ENCODE results near the gene MAGED2. TPM values are rescaled to one million over a fixed set of nuclear protein-coding genes. Genes with fewer than 3 reads are reported as not detected.
"Not testable (repeated sequence)": the region's sequence is repeated elsewhere in the genome, so short reads cannot be mapped to it uniquely, and the experiment has no call there.

Gene MAGED2, protein sequence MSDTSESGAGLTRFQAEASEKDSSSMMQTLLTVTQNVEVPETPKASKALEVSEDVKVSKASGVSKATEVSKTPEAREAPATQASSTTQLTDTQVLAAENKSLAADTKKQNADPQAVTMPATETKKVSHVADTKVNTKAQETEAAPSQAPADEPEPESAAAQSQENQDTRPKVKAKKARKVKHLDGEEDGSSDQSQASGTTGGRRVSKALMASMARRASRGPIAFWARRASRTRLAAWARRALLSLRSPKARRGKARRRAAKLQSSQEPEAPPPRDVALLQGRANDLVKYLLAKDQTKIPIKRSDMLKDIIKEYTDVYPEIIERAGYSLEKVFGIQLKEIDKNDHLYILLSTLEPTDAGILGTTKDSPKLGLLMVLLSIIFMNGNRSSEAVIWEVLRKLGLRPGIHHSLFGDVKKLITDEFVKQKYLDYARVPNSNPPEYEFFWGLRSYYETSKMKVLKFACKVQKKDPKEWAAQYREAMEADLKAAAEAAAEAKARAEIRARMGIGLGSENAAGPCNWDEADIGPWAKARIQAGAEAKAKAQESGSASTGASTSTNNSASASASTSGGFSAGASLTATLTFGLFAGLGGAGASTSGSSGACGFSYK
- 244 and 247 TPM in 2 replicates for total RNA-seq
- long read RNA-seq, transcript MAGED2-204 (13 exons, 2,048 nt), result minor isoform, 832 of 3,059 reads
- long read RNA-seq, transcript MAGED2-203 (12 exons, 2,066 nt), result minor isoform, 149 of 3,059 reads
- long read RNA-seq, transcript MAGED2-206 (13 exons, 2,189 nt), result major isoform, 1,450 of 3,059 reads
- long read RNA-seq, transcript MAGED2-201 (12 exons, 1,958 nt), result minor isoform, 91 of 3,059 reads
- long read RNA-seq, partial matches to known transcripts, result 153 of 3,059 reads
- long read RNA-seq, other reads (novel, unspliced or antisense), result 384 of 3,059 reads

DNA sequence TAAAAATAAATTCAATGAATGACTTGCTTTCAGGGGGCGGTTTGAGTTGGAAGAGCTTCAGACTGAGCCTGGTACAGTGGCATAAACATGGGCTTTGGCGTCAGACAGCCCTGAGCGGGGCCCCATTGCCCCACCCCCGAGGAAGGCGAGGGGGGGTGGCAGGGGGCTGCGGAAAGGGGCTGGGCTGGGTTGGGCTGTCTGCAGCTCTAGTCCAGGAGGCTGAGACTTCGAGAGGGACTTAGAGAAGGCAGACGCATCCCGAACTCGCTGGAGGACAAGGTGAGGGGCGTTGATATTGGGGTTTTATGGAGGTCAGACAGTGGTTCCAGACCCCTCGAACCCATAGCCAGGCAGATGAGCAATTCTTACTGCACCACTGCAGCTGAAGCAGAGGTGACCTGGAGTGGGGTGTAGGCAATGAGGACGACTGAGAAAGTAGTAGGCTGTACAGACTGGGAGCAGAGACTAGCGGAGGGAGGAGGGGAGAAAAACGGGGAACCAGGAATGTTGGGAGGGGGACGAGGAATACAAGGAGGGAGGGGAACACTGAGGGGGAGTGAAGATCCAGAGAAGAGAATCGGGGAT, at the start of gene MAGED2:
Gene MAGED2 (plus strand): TSS at position 222 of the 585 bp plus-strand sequence. CDS start 1,587 bp downstream, outside the sequence.
- Mint-ChIP-seq H3K9me3 (ENCODE audit: low read depth) (peaks cover 19% of the 10 kb centered on the region), H3K27me3 (no peaks in the 10 kb centered on the region), H3K36me3 (ENCODE audit: insufficient read depth) (peaks cover 10% of the 10 kb centered on the region), H3K4me3 (ENCODE audit: low read depth) (peak within 1 kb of the TSS; percentile 92), H3K4me1 (ENCODE audit: low read depth) (peaks cover 13% of the 10 kb centered on the region), H3K27ac (peak within 1 kb of the TSS; percentile 99)
- TF ChIP-seq, protein P1, sequence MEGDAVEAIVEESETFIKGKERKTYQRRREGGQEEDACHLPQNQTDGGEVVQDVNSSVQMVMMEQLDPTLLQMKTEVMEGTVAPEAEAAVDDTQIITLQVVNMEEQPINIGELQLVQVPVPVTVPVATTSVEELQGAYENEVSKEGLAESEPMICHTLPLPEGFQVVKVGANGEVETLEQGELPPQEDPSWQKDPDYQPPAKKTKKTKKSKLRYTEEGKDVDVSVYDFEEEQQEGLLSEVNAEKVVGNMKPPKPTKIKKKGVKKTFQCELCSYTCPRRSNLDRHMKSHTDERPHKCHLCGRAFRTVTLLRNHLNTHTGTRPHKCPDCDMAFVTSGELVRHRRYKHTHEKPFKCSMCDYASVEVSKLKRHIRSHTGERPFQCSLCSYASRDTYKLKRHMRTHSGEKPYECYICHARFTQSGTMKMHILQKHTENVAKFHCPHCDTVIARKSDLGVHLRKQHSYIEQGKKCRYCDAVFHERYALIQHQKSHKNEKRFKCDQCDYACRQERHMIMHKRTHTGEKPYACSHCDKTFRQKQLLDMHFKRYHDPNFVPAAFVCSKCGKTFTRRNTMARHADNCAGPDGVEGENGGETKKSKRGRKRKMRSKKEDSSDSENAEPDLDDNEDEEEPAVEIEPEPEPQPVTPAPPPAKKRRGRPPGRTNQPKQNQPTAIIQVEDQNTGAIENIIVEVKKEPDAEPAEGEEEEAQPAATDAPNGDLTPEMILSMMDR (IDR thresholded peaks at IDR 0.05; ENCODE audit: unreplicated experiment), result no peak
- DNase-seq (ENCODE audit: low spot score, unreplicated experiment), result no peak

DNA sequence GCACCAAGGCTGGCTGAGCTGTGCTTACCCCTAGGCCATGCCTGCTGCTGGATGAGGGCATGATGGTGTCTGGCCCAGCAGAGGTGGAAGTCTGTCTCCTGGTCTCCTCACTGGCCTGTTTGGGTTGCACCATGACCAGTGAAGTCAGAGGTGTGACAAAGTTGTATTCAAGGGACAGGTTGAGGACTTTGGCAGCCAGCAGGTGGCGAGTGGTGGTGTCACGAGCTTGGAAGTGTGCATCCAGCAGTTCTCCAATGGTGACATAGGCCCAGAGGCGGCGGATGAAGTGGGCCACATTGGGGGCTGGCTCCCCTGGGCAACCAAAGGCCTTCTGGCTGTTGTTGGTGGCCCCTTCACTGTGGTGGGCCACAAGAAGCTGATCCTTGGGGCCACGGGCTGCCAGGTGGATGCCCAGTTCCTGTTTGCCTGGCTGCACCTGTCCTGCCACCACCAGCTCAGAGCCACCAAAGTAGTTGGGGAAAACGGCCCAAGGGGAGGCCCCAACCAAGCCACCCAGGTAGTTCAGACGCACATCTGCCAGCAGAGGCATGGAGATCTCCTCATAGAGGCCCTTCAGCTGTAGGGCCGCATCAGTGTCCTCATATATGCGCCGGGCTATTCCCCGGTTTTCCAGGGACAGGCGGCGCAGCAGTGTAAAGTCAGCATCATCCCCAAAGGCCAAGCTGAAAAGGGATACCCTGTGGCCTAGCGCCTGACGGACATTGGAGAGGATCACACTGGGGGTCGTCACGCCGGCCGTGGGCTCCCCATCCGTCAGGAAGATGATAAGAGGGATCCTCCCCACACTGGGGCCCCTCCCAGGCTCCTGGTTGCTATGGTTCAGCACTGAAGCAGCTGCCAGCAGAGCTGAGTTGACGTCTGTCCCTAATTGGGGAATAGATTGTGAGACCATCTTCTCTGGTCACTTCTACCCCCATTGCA, 49.2 kb upstream of the MAGED2 start:
- DNase-seq (ENCODE audit: low spot score, unreplicated experiment), result no peak
- Mint-ChIP-seq H3K27ac (no peak overlapping the region), H3K36me3 (ENCODE audit: insufficient read depth) (no peaks in the 10 kb centered on the region), H3K27me3 (no peaks in the 10 kb centered on the region), H3K9me3 (ENCODE audit: low read depth) (peaks cover 22% of the 10 kb centered on the region), H3K4me1 (ENCODE audit: low read depth) (no peaks in the 10 kb centered on the region), H3K4me3 (ENCODE audit: low read depth) (no peak overlapping the region)
- TF ChIP-seq, protein P1 (IDR thresholded peaks at IDR 0.05; ENCODE audit: unreplicated experiment), result no peak

DNA sequence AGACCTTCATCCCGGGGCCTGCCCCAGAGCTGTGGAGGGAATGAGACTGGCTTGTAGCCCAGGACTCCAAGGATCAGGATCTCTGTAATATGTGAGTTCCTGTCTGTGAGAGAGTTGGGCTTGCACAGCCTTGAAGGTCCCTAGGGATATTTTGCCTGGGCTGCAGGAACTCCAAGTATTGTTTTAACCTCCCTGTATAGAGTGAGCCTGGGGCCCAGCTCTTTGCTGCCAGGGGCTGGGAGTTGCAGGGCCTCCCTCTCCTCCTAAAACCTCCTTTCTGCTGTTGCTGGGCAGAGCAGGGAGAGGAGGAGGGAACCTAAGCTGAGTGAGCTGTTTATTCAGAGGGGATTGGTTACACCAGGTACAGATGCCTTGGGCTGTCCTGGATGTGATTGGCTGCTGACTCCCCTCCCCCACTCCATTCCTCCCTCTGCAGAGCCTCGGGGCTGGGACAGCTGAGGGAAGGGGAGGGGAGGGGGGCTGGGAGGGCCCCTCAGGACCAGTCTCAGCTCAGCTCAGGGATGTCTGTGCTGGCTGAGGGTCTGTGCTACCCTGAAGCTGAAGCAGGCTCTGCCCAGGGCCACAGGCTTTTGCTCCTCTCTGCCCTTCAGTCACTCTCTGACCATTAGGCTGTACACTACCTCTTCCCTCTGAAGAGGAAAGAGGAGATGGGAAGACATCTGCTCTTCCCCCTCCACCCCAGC, 33.0 kb upstream of the MAGED2 start:
- not testable (repeated sequence) for H3K27me3 Mint-ChIP-seq; DNase-seq (ENCODE audit: low spot score, unreplicated experiment); H3K36me3 Mint-ChIP-seq (ENCODE audit: insufficient read depth); H3K4me3 Mint-ChIP-seq (ENCODE audit: low read depth)
- H3K9me3 Mint-ChIP-seq (ENCODE audit: low read depth), result peaks cover 45% of the 10 kb centered on the region
- peaks cover 12% of the 10 kb centered on the region for H3K4me1 Mint-ChIP-seq (ENCODE audit: low read depth)
- peak overlapping the region; percentile 95 for H3K27ac Mint-ChIP-seq

DNA sequence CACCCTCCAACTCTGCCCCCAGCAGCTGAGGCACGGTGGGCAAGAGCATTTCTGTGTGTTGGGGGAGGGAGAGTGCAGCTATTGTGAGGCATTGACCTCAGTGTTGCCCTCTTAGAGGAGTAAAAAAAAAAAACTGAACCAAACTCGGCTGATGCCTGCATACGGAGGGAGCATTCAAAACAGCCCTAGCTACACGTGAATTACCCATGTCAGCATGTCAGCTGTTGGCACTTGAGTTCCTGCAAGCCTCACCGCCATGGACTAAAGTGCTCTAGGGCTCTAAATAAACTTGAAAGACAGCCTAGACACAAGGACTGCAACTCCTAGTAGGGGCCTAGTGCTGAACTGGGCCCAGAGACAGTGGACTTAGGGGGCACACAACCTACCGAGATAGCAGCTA, 31.5 kb upstream of the MAGED2 start:
- TF ChIP-seq, protein P1 (IDR thresholded peaks at IDR 0.05; ENCODE audit: unreplicated experiment), result no peak
- H3K27me3 Mint-ChIP-seq, result no peaks in the 10 kb centered on the region
- no peak for DNase-seq (ENCODE audit: low spot score, unreplicated experiment)
- no peak overlapping the region for H3K4me3 Mint-ChIP-seq (ENCODE audit: low read depth)
- H3K27ac Mint-ChIP-seq, result no peak overlapping the region
- H3K36me3 Mint-ChIP-seq (ENCODE audit: insufficient read depth), result peaks cover 3% of the 10 kb centered on the region
- peaks cover 12% of the 10 kb centered on the region for H3K4me1 Mint-ChIP-seq (ENCODE audit: low read depth)
- H3K9me3 Mint-ChIP-seq (ENCODE audit: low read depth), result peaks cover 49% of the 10 kb centered on the region
